KMS-11 (cell line): Measurements from ENCODE around the gene LMCD1.

Experiments used
- H2AFZ ChIP-seq: fragments of 200-600 bp; sonication (generic); 2 replicates; pipeline ENCODE4 v1.6.1; 2016; ENCODE audit warnings: antibody characterized with exemption, mixed run types, low read depth
- H3K27ac ChIP-seq: fragments of 200-600 bp; sonication (generic); 2 replicates; pipeline ENCODE4 v1.6.1; 2016; ENCODE audit warnings: mild to moderate bottlenecking, mixed run types
- H3K27me3 ChIP-seq: fragments of 200-600 bp; sonication (generic); 2 replicates; pipeline ENCODE4 v1.6.1; 2017; ENCODE audit warnings: mild to moderate bottlenecking, low read depth, mixed run types, moderate library complexity; ENCODE audit not compliant: insufficient read depth
- H3K36me3 ChIP-seq: fragments of 200-600 bp; sonication (generic); 2 replicates; pipeline ENCODE4 v1.6.1; 2017; ENCODE audit warnings: mild to moderate bottlenecking, mixed run types; ENCODE audit not compliant: insufficient read depth
- H3K4me1 ChIP-seq: fragments of 200-600 bp; sonication (generic); 2 replicates; pipeline ENCODE4 v1.6.1; 2016; ENCODE audit warnings: mild to moderate bottlenecking, low read depth, mixed run types; ENCODE audit not compliant: poor library complexity, severe bottlenecking
- H3K4me2 ChIP-seq: fragments of 200-600 bp; sonication (generic); 2 replicates; pipeline ENCODE4 v1.7.0; 2016; ENCODE audit warnings: mild to moderate bottlenecking, mixed run types
- H3K4me3 ChIP-seq: fragments of 200-600 bp; sonication (generic); IDR thresholded peaks from 2 replicates; pipeline ENCODE4 v1.6.1; 2017; ENCODE audit warnings: low read depth, low read length, mixed read lengths; ENCODE audit not compliant: insufficient read depth
- H3K79me2 ChIP-seq: fragments of 200-600 bp; sonication (generic); 2 replicates; pipeline ENCODE4 v1.6.1; 2016; ENCODE audit warnings: low read depth, mixed run types; ENCODE audit not compliant: insufficient read depth
- H3K9ac ChIP-seq: fragments of 200-600 bp; sonication (generic); 2 replicates; pipeline ENCODE4 v1.6.1; 2016; ENCODE audit warnings: mild to moderate bottlenecking, mixed run types
- H4K20me1 ChIP-seq: fragments of 200-600 bp; sonication (generic); 2 replicates; pipeline ENCODE4 v1.6.1; 2016; ENCODE audit warnings: mild to moderate bottlenecking, mixed run types; ENCODE audit not compliant: insufficient read depth
- TF ChIP-seq, protein P1 (sequence below): fragments of 200-600 bp; sonication (generic); conservative IDR thresholded peaks from 2 replicates; pipeline ENCODE4 v1.6.1; 2017; ENCODE audit warnings: low read depth, mild to moderate bottlenecking, antibody characterized with exemption, low read length, moderate library complexity, mixed read lengths

LMCD1 gene

GRCh38 chr3:8553405-8553804 is 51.8 kb downstream of the LMCD1 start:
- Histone ChIP-seq H3K4me3 (no peak overlapping the region), H3K27ac (no peak overlapping the region), H3K4me2 (no peak overlapping the region), H3K79me2 (no peaks in the 10 kb centered on the region), H3K4me1 (no peaks in the 10 kb centered on the region), H4K20me1 (no peaks in the 10 kb centered on the region), H3K36me3 (no peaks in the 10 kb centered on the region), H3K27me3 (no peaks in the 10 kb centered on the region), H3K9ac (no peak overlapping the region), H2AFZ (no peak overlapping the region)
- TF ChIP-seq, protein P1, sequence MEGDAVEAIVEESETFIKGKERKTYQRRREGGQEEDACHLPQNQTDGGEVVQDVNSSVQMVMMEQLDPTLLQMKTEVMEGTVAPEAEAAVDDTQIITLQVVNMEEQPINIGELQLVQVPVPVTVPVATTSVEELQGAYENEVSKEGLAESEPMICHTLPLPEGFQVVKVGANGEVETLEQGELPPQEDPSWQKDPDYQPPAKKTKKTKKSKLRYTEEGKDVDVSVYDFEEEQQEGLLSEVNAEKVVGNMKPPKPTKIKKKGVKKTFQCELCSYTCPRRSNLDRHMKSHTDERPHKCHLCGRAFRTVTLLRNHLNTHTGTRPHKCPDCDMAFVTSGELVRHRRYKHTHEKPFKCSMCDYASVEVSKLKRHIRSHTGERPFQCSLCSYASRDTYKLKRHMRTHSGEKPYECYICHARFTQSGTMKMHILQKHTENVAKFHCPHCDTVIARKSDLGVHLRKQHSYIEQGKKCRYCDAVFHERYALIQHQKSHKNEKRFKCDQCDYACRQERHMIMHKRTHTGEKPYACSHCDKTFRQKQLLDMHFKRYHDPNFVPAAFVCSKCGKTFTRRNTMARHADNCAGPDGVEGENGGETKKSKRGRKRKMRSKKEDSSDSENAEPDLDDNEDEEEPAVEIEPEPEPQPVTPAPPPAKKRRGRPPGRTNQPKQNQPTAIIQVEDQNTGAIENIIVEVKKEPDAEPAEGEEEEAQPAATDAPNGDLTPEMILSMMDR, result no peak

DNA sequence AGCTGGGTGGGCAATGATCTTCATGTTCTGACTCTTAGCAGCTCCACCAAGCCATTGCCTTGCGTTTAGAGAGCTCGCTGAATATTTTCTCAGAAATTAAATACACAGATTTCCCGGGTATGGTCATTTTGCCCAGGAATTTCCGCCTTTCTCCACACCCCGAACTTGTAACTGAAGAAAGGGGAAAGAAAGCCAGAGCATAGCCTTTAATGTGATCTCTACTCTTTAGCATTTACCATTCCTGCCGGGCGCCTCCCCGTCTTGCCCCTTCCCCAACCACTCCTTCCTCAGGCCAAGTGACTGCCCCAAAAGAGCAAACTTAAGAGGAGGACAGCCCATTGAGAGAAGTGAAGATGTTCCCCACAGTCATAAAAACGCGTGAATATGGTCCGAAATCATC is 53.1 kb downstream of the LMCD1 start:
- Histone ChIP-seq H3K4me3 (no peak overlapping the region), H4K20me1 (no peaks in the 10 kb centered on the region), H3K36me3 (no peaks in the 10 kb centered on the region), H3K4me2 (no peak overlapping the region), H3K4me1 (no peaks in the 10 kb centered on the region), H3K27me3 (no peaks in the 10 kb centered on the region), H3K9ac (no peak overlapping the region), H2AFZ (no peak overlapping the region), H3K79me2 (no peaks in the 10 kb centered on the region), H3K27ac (no peak overlapping the region)
- TF ChIP-seq, protein P1, result no peak

DNA sequence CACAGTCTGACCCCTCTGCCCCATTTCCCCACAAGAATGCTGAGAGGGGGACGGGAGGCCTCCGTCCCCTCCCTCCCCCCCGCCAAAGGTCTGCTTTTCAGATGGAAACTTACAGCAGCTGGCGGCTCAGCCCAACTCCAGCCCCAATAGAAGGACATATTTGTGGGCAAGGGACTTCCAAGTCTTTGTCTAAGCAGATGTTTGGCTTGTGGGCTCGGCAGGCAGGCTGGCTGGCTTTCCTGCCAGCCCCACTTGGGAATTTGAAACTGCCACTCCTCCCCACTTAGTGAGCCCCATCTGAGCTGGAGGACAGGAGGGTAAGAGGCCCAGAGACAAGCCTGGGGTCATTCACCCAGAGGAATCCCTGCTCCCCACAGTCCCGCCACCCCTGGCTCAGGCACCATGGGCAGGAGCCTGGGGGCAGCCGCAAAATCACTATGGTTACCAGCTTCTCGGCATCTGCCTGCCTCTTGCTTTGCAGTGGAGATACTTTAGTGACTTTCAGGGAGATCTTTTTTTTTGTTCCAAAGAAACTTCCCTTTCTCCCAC is 53.6 kb downstream of the LMCD1 start:
- no peak overlapping the region for H3K9ac ChIP-seq
- TF ChIP-seq, protein P1, result no peak
- H3K79me2 ChIP-seq, result no peaks in the 10 kb centered on the region
- H3K27ac ChIP-seq, result no peak overlapping the region
- H3K4me1 ChIP-seq, result no peaks in the 10 kb centered on the region
- H3K4me2 ChIP-seq, result no peak overlapping the region
- no peak overlapping the region for H2AFZ ChIP-seq
- no peaks in the 10 kb centered on the region for H3K27me3 ChIP-seq
- no peaks in the 10 kb centered on the region for H4K20me1 ChIP-seq
- no peak overlapping the region for H3K4me3 ChIP-seq
- no peaks in the 10 kb centered on the region for H3K36me3 ChIP-seq

DNA sequence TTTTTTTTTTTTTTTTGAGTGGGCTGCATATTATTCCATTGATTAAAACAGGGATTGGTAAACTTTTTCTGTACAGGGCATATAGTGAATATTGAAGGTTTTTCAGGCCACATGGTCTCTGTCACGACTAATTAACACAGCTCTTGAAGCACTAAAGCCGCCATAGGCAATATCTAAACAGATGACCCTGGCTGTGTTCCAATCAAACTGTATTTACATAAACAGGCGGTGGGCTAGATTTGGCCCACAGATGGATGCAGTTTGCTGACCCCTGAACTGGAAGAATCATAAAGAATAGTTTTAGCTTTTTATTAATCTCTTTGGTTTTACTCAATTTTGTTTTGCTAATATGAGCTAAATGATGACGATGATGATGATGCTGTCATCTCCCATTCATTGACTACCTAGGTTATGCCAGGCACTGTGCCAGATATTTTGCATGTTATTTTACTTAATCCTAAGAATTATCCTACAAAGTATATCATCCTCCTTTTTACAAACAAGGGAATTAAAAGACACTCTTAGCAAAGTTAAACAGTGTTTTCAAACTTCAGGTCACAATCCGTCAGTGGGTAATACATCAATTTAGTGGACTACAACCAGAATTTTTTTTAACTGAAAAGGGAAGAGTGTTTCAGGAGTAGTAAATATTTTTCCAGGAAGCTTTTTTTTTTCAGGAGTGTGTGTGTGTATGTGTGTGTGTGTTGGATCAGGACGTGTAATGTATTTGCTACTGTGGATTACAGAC is 54.3 kb downstream of the LMCD1 start:
- Histone ChIP-seq H3K4me2 (no peak overlapping the region), H3K4me3 (no peak overlapping the region), H2AFZ (no peak overlapping the region), H3K9ac (no peak overlapping the region), H3K36me3 (no peaks in the 10 kb centered on the region), H3K4me1 (no peaks in the 10 kb centered on the region), H3K79me2 (no peaks in the 10 kb centered on the region), H3K27me3 (no peaks in the 10 kb centered on the region), H4K20me1 (no peaks in the 10 kb centered on the region), H3K27ac (no peak overlapping the region)
- TF ChIP-seq, protein P1, result no peak
